GM12878 (cell line): ENCODE results near the gene TNFRSF11A. TPM values are rescaled to one million over a fixed set of nuclear protein-coding genes. Genes with fewer than 3 reads are reported as not detected.
A peak's percentile ranks its signal among the peaks of the same experiment; 100 is the strongest.

ENCODE experiments used
- ATAC-seq: fragments of 200-7000 bp; cut with Tn5 transposase; 3 replicates; pipeline ENCODE4 v1.9.1; 2020; ENCODE audit warnings: mild to moderate bottlenecking, moderate library complexity
- BruUV-seq: library from RNA; stranded (reverse); fragments of 400-500 nt; replicated peaks from 2 replicates; lab custom pipeline; 2021; lab: Mats Ljungman, UMichigan
- CTCF ChIA-PET: fragments of 300-600 bp; sonication (Branson Sonifier 250); formaldehyde crosslinking; extraction: SDS; loops from one replicate; lab custom pipeline; 2021; ENCODE audit warnings: inconsistent platforms; lab: Yijun Ruan, JAX
- POLR2A ChIA-PET: fragments of 350-600 bp; formaldehyde crosslinking; extraction: SDS; loops from one replicate; lab custom pipeline; 2021; ENCODE audit warnings: inconsistent platforms; lab: Charles Lee
- RAD21 ChIA-PET: fragments of 300-600 bp; sonication (Branson Sonifier 250); formaldehyde crosslinking; loops from one replicate; lab custom pipeline; 2023; ENCODE audit warnings: antibody characterized with exemption; ENCODE audit not compliant: unreplicated experiment; lab: Charles Lee
- SMC1A ChIA-PET: fragments of 300-600 bp; sonication (Branson Sonifier 250); formaldehyde crosslinking; loops from one replicate; lab custom pipeline; 2023; ENCODE audit not compliant: unreplicated experiment, uncharacterized antibody; lab: Charles Lee
- DNase-seq: peaks from one replicate; pipeline ENCODE4 v3.0.0-alpha.2; 2011; ENCODE audit warnings: low read depth, low spot score
- FAIRE-seq: peaks from 3 replicates; lab custom pipeline; 2011; peaks lifted over from hg19 to GRCh38; lab: Jason Lieb, UNC
- H2AFZ ChIP-seq: 2 replicates; pipeline ENCODE4 v1.6.0; 2011; ENCODE audit warnings: low read depth, low read length, control low read depth; ENCODE audit not compliant: control insufficient read depth
- H3K27ac ChIP-seq: 2 replicates; pipeline ENCODE4 v1.5.1; 2011; ENCODE audit warnings: control low read depth; ENCODE audit not compliant: control insufficient read depth, insufficient read depth
- H3K27me3 ChIP-seq, 2 experiments: replicated peaks in 1 of 2; 2 replicates each; pipeline versions ENCODE4 v1.6.0 to v1.6.1; 2011; ENCODE audit warnings: low read length in 1 of 2; ENCODE audit not compliant: control insufficient read depth in 2 of 2, insufficient read depth in 2 of 2
- H3K36me3 ChIP-seq, 2 experiments: 2 replicates each; pipeline ENCODE4 v1.5.1; 2011; ENCODE audit warnings: low read length in 1 of 2; ENCODE audit not compliant: control insufficient read depth in 2 of 2, insufficient read depth in 2 of 2
- H3K4me1 ChIP-seq: 2 replicates; pipeline ENCODE4 v1.6.1; 2011; ENCODE audit warnings: mild to moderate bottlenecking, low read length, moderate library complexity, mixed read lengths; ENCODE audit not compliant: control insufficient read depth, insufficient read depth
- H3K4me2 ChIP-seq: 2 replicates; pipeline ENCODE4 v1.6.0; 2011; ENCODE audit warnings: control low read depth; ENCODE audit not compliant: control insufficient read depth, insufficient read depth
- H3K4me3 ChIP-seq: fragments of 200-600 bp; sonication (generic); 2 replicates; pipeline ENCODE4 v1.5.1; 2016
- H3K79me2 ChIP-seq: 2 replicates; pipeline ENCODE4 v1.6.0; 2011; ENCODE audit warnings: low read length; ENCODE audit not compliant: control insufficient read depth, insufficient read depth
- H3K9ac ChIP-seq: 2 replicates; pipeline ENCODE4 v1.8.0; 2011; ENCODE audit warnings: low read length, control low read depth, mixed read lengths; ENCODE audit not compliant: control insufficient read depth, insufficient read depth
- H3K9me3 ChIP-seq: replicated peaks from 3 replicates; pipeline ENCODE4 v1.5.1; 2011; ENCODE audit warnings: mild to moderate bottlenecking, low read length; ENCODE audit not compliant: control insufficient read depth, insufficient read depth
- H4K20me1 ChIP-seq: 2 replicates; pipeline ENCODE4 v1.6.0; 2011; ENCODE audit not compliant: control insufficient read depth, insufficient read depth
- RCOR1 ChIP-seq: conservative IDR thresholded peaks from 2 replicates; pipeline ENCODE4 v1.6.1; 2012; ENCODE audit warnings: low read depth, low read length, improper control_type of control experiment
- RUNX3 ChIP-seq: IDR thresholded peaks from 2 replicates; pipeline ENCODE4 v1.6.1; 2012; ENCODE audit warnings: low read length, inconsistent platforms
- ZNF687 ChIP-seq: fragments of 450-650 bp; IDR thresholded peaks from 2 replicates; pipeline ENCODE4 v1.6.1; 2017; ENCODE audit warnings: mild to moderate bottlenecking, moderate library complexity
- WGBS: methylation state at CpG from one replicate; pipeline ENCODE4 v1.1.6; 2016; ENCODE audit warnings: low lambda C conversion rate; ENCODE audit not compliant: insufficient replicate concordance, insufficient coverage; ENCODE audit errors: missing lambda C conversion rate; 5-methylcytosine and 5-hydroxymethylcytosine counted together
- in situ Hi-C: fragments of 300-500 bp; cut with MboI; formaldehyde crosslinking; loops from 9 replicates; pipeline ENCODE4 v1.14.3; 2018; ENCODE audit warnings: mixed read lengths
- intact Hi-C: fragments of 100-400 bp; cut with micrococcal nuclease; formaldehyde crosslinking; loops from one replicate; pipeline ENCODE4 v1.14.2; 2022; ENCODE audit not compliant: unreplicated experiment
- polyA plus RNA-seq, 11 experiments: library from polyadenylated mRNA; depleted of rRNA in 4 of 11; unstranded in 6 of 11; stranded (reverse) in 5 of 11; fragments of >200 nt; fragmentation: Nextera tagmentation in 4 of 11; fragmentation: Illumina TruSeq in 1 of 11; extraction: Ambion mirVana in 4 of 11; extraction: Trizol in 1 of 11; gene quantifications; 1 replicate in 1 of 11; 2 replicates in 10 of 11; pipeline versions ENCODE4 v1.2.1 to v1.2.3, GENCODE V29; 2011 to 2016; ENCODE audit warnings: inconsistent platforms in 2 of 11, missing spikeins in 2 of 11, low read depth in 1 of 11
- total RNA-seq, 4 experiments: library from RNA; depleted of rRNA in 3 of 4; stranded (reverse); fragments of >200 nt in 3 of 4; fragmentation: Illumina TruSeq in 1 of 4; extraction: Trizol in 1 of 4; gene quantifications; 2 replicates each; pipeline versions ENCODE4 v1.2.1 to v1.2.3, GENCODE V29; 2013 to 2021
- TF ChIP-seq, protein P1 (sequence below): fragments of 450-650 bp; formaldehyde crosslinking; IDR thresholded peaks from 2 replicates; pipeline ENCODE4 v1.5.0; 2022; ENCODE audit warnings: mild to moderate bottlenecking, missing genetic modification characterization

The TNFRSF11A gene
- total and polyA plus RNA-seq, 10 of the 15 experiments (the other 5 are each of a cell fraction or from before 2014, with no cell fraction given): 0.07 to 4.0 (median 0.23) TPM

DNA sequence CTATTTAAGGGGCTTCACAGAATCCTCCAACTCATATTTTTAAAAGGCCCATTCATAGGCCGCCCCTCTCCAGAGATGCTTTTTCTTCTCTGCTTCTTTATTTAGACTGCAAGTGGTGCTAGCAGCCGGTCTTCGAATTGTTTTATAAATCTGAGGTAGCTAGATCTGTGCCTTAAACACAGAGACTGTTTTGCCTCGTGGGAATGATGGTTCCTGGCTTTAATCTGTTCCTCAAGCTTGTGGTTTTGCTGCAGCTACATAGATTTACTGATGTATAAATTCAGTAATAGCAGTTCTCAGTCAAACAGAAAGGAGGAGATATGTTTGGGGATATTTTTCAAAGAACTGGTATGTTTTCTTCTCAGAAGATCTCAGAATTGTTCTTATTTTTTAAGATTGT is 45.3 kb downstream of the TNFRSF11A start:
- H3K4me2 ChIP-seq: no peak overlapping the region
- H3K9me3 ChIP-seq: no peaks in the 10 kb centered on the region
- ATAC-seq (no peak), DNase-seq (no peak), FAIRE-seq (no peak)
- ChIA-PET POLR2A (no interaction called here), RAD21 (no interaction called here), SMC1A (interaction anchor here (0.8 to 1.3 kb wide), 3 partner anchors 11 to 42 kb away, joined by 3 read pairs; no protein-coding TSS in a partner anchor), CTCF (interaction anchor here (1.2 kb wide), 1 partner anchor 11 kb away, joined by 3 read pairs; no protein-coding TSS in a partner anchor)
- no peak overlapping the region for H2AFZ ChIP-seq
- no peak overlapping the region for H3K9ac ChIP-seq
- no peaks in the 10 kb centered on the region for H3K79me2 ChIP-seq
- in situ Hi-C loops: no loop called here
- intact Hi-C loops: no loop called here
- TF ChIP-seq, protein P1, sequence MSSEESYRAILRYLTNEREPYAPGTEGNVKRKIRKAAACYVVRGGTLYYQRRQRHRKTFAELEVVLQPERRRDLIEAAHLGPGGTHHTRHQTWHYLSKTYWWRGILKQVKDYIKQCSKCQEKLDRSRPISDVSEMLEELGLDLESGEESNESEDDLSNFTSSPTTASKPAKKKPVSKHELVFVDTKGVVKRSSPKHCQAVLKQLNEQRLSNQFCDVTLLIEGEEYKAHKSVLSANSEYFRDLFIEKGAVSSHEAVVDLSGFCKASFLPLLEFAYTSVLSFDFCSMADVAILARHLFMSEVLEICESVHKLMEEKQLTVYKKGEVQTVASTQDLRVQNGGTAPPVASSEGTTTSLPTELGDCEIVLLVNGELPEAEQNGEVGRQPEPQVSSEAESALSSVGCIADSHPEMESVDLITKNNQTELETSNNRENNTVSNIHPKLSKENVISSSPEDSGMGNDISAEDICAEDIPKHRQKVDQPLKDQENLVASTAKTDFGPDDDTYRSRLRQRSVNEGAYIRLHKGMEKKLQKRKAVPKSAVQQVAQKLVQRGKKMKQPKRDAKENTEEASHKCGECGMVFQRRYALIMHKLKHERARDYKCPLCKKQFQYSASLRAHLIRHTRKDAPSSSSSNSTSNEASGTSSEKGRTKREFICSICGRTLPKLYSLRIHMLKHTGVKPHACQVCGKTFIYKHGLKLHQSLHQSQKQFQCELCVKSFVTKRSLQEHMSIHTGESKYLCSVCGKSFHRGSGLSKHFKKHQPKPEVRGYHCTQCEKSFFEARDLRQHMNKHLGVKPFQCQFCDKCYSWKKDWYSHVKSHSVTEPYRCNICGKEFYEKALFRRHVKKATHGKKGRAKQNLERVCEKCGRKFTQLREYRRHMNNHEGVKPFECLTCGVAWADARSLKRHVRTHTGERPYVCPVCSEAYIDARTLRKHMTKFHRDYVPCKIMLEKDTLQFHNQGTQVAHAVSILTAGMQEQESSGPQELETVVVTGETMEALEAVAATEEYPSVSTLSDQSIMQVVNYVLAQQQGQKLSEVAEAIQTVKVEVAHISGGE (CRISPR knock-in tag): no peak
- TF ChIP-seq ZNF687 (peak; percentile 31; the same call in 1 of the 2 replicates), RCOR1 (no peak), RUNX3 (peak; percentile 61)
- BruUV-seq: no TSS peak
- no peak overlapping the region for H3K4me3 ChIP-seq
- peaks cover 6% of the 10 kb centered on the region for H3K4me1 ChIP-seq
- no peaks in the 10 kb centered on the region for H3K27me3 ChIP-seq
- no peaks in the 10 kb centered on the region; a peak in 1 of 4 replicates for H3K36me3 ChIP-seq
- no peak overlapping the region for H3K27ac ChIP-seq
- no peaks in the 10 kb centered on the region for H4K20me1 ChIP-seq
- 42% methylated on average over 4 of the region's 4 CpGs for WGBS
